IPS-NIHi7 (cell line): ENCODE data around the gene VIPR2.

Experiments used
- DNase-seq: peaks from one replicate; pipeline ENCODE4 v3.0.0; 2012; ENCODE audit warnings: mixed read lengths; ENCODE audit errors: extremely low spot score

Gene VIPR2

GRCh38 chr7:159119851-159120539, 24.7 kb downstream of the VIPR2 start:
- DNase-seq: no peak

GRCh38 chr7:159119026-159119741, 25.5 kb downstream of the VIPR2 start:
- no peak for DNase-seq

- DNase-seq: no peak
Observed at GRCh38 chr7:159118623-159119022, 26.0 kb downstream of the VIPR2 start.

GRCh38 chr7:159118197-159118595, 26.5 kb downstream of the VIPR2 start:
- DNase-seq: no peak

GRCh38 chr7:159117366-159118196, 27.1 kb downstream of the VIPR2 start:
- no peak for DNase-seq

- no peak for DNase-seq
Observed at GRCh38 chr7:159116581-159117339, 27.9 kb downstream of the VIPR2 start.

GRCh38 chr7:159115601-159116501, 28.8 kb downstream of the VIPR2 start:
- DNase-seq: no peak

GRCh38 chr7:159114981-159115380, 29.7 kb downstream of the VIPR2 start:
- DNase-seq: no peak

GRCh38 chr7:159114096-159114495, 30.6 kb downstream of the VIPR2 start:
- DNase-seq: no peak

- DNase-seq: no peak
Observed at GRCh38 chr7:159113056-159113455, 31.6 kb downstream of the VIPR2 start.

- DNase-seq: no peak
Observed at GRCh38 chr7:159112136-159113011, 32.3 kb downstream of the VIPR2 start.

GRCh38 chr7:159109653-159110035, 35.0 kb downstream of the VIPR2 start:
- DNase-seq: no peak

- DNase-seq: no peak
Observed at GRCh38 chr7:159108941-159109652, 35.6 kb downstream of the VIPR2 start.

- no peak for DNase-seq
Observed at GRCh38 chr7:159108491-159108890, 36.2 kb downstream of the VIPR2 start.

- DNase-seq: no peak
Observed at GRCh38 chr7:159107161-159107892, 37.3 kb downstream of the VIPR2 start.

GRCh38 chr7:159105832-159106811, 38.5 kb downstream of the VIPR2 start:
- no peak for DNase-seq
